SHP77 treated with DMSO at 0.1 percent for 48 hours (cell line): Measurements from ENCODE around the gene SLC7A14.

Experiments used
- DNase-seq: peaks from one replicate; lab custom pipeline; 2025; lab: John Stamatoyannopoulos, UW

The SLC7A14 gene

DNA sequence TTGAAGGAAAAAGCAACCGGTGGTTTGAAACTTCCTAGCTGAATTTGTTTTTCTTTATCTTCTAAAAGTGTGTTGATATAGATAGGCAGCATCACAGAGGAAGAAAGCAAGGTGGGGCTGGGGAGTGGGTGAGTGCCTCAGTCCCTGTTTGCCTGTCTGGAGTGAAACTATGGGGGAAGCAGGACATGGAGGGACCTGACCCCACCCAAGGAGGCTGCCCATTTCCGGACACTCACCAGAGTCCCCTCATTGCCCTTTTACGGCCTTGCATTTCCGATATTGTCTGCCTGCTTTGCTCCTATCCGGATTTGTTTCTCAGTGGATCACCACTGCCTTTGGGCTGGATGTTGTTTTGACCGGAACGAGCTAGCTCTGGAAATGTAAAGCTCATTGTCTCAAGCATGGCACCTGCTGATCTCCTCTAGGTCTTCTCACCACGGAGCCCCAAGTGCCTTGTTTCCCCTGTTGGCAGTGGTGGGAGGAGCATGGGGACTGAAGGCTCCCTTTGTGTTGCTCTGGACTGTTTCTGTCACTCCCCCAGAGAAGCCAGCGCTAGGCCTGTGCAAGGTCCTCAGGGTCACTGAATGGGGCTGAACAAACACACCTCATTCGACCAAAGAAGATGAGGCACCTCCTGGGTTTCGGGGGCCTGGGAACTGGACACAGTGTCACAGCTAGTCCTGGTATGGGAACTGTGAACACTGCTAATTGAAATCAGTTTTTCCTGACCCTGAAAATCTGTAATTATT is 160.2 kb downstream of the SLC7A14 start:
- DNase-seq, result no peak

DNA sequence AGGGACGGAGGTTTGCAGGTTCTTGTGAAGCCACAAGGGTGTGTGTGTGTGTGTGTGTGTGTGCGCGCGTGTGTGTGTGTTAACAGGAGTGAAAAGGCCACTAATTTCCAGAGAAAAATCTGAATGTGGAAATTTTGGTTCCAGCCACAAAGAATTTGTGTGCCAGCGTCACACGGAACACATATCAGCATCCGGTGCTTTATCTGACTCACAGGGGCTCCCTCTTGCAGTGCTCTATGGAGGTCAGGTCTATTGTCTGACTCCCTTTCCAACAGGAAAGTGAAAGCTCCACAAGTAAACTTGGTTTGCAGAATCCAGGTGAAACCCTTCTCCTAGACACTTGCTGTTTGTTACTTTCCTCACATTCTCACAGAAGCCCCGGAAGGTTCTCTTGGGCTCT is 161.0 kb downstream of the SLC7A14 start:
- no peak for DNase-seq

- DNase-seq, result no peak
Measured at GRCh38 chr3:170423001-170423615, 162.8 kb downstream of the SLC7A14 start.

GRCh38 chr3:170421758-170422157 is 164.1 kb downstream of the SLC7A14 start:
- DNase-seq, result no peak

DNA sequence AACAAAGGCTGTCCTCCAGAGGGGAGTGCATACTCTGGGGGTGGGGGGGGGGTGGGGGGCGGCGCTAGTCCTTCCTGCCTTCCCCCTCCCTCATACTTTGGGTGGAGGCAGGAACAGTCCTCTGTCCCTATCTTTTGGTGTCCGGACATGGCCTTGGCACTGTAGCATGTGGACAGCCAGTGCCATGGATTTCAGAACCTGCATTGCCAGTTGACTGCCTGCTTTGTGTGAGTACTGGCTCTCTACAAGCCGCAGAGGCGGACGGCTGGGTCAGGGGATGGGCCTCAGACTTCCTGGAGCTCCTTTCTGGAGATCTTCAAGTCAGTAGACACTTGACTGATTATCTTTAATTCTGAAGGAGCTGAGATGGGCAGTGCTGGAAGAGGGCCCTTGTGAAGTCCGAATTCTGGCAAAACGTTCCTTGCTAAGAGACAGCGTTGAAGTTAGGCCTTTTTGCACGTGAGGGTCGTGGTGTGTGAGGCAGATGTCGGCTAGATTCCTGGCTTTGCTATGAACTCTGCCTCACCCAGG is 164.7 kb downstream of the SLC7A14 start:
- DNase-seq, result no peak

- no peak for DNase-seq
Measured at GRCh38 chr3:170420307-170420821, 165.5 kb downstream of the SLC7A14 start.

DNA sequence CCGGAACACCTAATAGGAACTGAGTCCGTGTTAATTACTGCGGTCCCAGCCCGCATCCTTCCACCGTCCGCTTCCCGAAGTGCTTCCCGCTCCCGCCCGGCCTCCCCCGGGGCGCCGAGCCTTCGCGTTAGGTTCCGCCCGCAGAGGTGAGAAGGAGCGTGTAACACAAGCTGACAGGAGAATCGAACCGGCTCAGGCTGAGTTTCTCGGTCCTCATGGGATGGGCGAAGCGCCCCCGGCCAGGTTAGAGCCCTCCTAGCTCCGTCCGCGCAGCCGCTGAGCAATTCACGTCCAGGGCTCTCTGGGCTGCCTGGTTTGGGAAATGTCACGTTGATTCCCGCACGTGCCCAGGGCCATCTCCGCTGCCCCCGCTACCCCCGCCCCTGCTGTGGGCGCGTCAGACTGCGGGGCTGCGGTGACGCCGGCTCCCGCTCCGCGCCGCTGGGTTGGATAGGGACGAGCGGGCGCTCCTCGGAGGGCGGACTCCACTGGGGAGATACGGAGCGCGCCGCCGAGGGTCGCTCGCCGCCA is 166.3 kb downstream of the SLC7A14 start:
- no peak for DNase-seq

- no peak for DNase-seq
Measured at GRCh38 chr3:170418422-170419398, 167.2 kb downstream of the SLC7A14 start, which contains the start of gene CLDN11. CLDN11 (plus strand) TSS chr3:170418868; CDS start chr3:170419067, 199 bp downstream.

- DNase-seq, result no peak
Measured at GRCh38 chr3:170417090-170417489, 168.8 kb downstream of the SLC7A14 start.

DNA sequence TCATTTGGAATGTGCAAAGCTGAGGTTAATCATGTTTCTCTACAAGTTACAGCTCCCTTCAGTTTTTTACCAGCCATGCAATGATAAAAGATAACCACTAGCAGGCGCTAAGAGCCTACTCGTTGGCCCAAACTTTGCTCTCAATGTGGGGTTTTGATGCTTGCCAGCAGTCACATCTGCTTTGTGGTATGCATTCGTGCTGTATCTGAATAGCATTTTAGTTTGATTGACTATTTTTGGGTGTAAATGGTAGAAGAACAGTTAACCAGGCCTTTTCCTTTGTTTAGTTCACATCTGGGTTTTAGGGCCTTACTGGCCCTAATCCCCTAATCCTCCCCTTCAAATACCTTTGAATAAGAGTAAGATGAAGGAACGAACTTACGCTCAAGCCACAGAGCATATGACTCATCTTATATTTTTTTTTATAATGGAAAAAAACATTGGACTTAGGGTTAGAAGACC is 171.6 kb downstream of the SLC7A14 start:
- no peak for DNase-seq

- DNase-seq, result no peak
Measured at GRCh38 chr3:170413291-170413690, 172.6 kb downstream of the SLC7A14 start.

GRCh38 chr3:170410428-170411029 is 175.3 kb downstream of the SLC7A14 start:
- DNase-seq, result no peak
